ENCODE results near the gene TFF1.

TFF1 gene

GRCh38 chr21:42358937-42359336, 7.4 kb downstream of the TFF1 start:
- DNase-seq: no peak

GRCh38 chr21:42358261-42358660, 8.1 kb downstream of the TFF1 start:
- DNase-seq: no peak

- no peak for DNase-seq
Observed at GRCh38 chr21:42357307-42357706, 9.0 kb downstream of the TFF1 start.

GRCh38 chr21:42356650-42357049, 9.7 kb downstream of the TFF1 start:
- DNase-seq: no peak

GRCh38 chr21:42356046-42356445, 10.3 kb downstream of the TFF1 start:
- DNase-seq: no peak

GRCh38 chr21:42353623-42354022, 12.7 kb downstream of the TFF1 start:
- DNase-seq: no peak

GRCh38 chr21:42352441-42353095, 13.8 kb downstream of the TFF1 start:
- no peak for DNase-seq

- no peak for DNase-seq
Observed at GRCh38 chr21:42351626-42352440, 14.5 kb downstream of the TFF1 start.

GRCh38 chr21:42350927-42351426, 15.4 kb downstream of the TFF1 start, which contains the start of gene TFF2:
Gene TFF2 (minus strand): TSS chr21:42350994. CDS start chr21:42350957, 37 bp downstream.
- DNase-seq: no peak

- no peak for DNase-seq
Observed at GRCh38 chr21:42350318-42350910, 15.9 kb downstream of the TFF1 start.

GRCh38 chr21:42349420-42350317, 16.7 kb downstream of the TFF1 start:
- DNase-seq: no peak

GRCh38 chr21:42348762-42349161, 17.6 kb downstream of the TFF1 start:
- no peak for DNase-seq

GRCh38 chr21:42347601-42348327, 18.6 kb downstream of the TFF1 start:
- DNase-seq: no peak

- DNase-seq: no peak
Observed at GRCh38 chr21:42346866-42347600, 19.3 kb downstream of the TFF1 start.

GRCh38 chr21:42346441-42346840, 19.9 kb downstream of the TFF1 start:
- DNase-seq: no peak

GRCh38 chr21:42344631-42345030, 21.7 kb downstream of the TFF1 start:
- DNase-seq: no peak

- no peak for DNase-seq
Observed at GRCh38 chr21:42343963-42344510, 22.3 kb downstream of the TFF1 start.

GRCh38 chr21:42343556-42343955, 22.8 kb downstream of the TFF1 start:
- DNase-seq: no peak

- no peak for DNase-seq
Observed at GRCh38 chr21:42343101-42343500, 23.2 kb downstream of the TFF1 start.

GRCh38 chr21:42341776-42342542, 24.4 kb downstream of the TFF1 start:
- no peak for DNase-seq

Measured in EL (cell line).